GM18867 (cell line): ENCODE results near the gene SHLD1.
"Not testable (repeated sequence)": the region's sequence is repeated elsewhere in the genome, so short reads cannot be mapped to it uniquely, and the experiment has no call there.

ENCODE experiments used
- ATAC-seq: cut with Tn5 transposase; IDR thresholded peaks from one replicate; pipeline ENCODE4 v1.9.1; 2021; ENCODE audit warnings: mild to moderate bottlenecking, moderate library complexity; ENCODE audit not compliant: unreplicated experiment

The SHLD1 gene, protein sequence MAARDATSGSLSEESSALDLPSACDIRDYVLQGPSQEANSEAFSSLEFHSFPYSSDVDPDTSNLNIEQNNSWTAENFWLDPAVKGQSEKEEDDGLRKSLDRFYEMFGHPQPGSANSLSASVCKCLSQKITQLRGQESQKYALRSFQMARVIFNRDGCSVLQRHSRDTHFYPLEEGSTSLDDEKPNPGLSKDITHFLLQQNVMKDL

DNA sequence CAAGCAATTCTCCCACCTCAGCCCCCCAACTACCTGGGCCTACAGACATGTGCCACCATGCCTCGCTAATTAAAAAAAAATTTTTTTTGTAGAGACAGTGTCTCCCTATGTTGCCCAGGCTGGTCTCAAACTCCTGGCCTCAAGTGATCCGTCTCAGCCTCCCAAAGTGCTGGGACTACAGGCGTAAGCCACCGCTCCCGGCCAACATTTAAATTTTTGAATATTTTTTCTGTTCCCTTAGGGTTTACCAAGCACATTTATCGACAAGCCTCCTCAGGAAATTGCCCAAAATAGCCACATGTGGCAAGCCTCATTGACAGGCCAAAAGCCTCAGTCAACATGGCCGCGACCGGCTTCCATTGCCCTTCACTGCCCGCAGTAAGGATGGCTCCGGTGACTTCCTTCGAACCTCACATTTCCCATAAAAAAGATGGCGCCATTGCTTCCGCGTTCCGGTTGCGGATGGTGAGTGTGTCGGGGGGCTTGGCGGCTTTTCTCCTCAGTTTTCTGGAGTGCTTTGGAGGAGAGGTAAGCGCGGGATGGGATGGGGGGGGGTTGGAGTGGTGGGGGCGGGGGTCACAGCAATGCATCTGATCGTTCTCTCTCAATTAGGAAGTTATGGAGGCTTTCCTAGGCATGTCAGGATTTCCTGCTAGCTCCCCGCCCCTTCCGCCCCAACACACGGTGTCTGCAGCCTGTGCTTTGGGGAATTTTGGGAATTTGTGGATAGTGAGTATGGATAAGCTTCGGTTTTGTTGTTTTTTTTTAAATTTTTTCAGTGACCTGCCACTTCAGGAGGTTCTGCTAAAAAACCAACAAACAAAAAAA, at the start of gene SHLD1:
TSS of gene SHLD1 (plus strand) at position 450 of the 828 bp plus-strand sequence. CDS start 22,465 bp downstream, outside the sequence.
- ATAC-seq: peak; percentile 96

DNA sequence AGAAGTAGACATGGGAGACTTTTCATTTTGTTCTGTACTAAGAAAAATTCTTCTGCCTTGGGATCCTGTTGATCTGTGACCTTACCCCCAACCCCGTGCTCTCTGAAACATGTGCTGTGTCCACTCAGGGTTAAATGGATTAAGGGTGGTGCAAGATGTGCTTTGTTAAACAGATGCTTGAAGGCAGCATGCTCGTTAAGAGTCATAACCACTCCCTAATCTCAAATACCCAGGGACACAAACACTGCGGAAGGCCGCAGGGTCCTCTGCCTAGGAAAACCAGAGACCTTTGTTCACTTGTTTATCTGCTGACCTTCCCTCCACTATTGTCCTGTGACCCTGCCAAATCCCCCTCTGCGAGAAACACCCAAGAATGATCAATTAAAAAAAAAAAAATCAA, 47.9 kb upstream of the SHLD1 start:
- ATAC-seq: not testable (repeated sequence)

DNA sequence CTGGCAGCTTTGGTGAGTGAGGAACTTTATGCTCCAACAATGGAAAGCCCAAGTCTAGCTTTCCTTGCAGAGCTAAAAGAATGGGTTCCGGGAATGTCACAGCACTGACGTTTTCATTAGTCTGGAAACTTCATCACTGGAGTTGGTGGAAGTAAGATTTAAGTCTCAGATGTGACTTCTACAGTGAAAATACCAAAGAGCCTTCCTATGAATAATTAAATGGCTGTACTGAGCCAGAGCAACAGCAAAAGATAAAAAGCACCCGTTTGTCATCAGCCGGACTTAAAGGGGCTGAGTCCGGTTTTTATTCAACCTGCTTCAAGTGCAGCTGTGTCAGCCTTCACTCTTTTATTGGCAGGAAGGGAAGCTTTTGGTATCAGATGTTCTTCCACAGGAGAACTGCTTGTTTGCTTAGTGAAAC, 46.5 kb upstream of the SHLD1 start:
- ATAC-seq: no peak

DNA sequence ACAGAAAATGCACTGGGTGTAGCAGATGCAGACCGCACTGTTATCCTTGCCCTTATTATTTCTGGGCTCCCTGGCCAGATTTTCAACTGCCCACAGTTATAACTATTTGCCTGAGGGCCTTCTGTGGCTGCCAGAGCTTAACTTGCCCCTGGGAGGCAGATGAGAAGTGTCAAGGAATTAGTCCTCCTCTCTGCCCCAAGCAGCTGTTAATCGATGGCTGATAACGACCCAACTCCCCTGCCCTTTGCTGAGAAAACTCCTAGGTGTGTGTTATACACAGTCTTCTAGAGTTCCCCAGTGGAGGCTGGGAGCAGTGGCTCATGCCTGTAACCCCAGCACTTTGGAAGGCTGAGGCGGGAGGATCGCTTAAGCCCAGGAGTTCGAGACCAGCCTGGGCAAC, 44.4 kb upstream of the SHLD1 start:
- ATAC-seq: no peak

DNA sequence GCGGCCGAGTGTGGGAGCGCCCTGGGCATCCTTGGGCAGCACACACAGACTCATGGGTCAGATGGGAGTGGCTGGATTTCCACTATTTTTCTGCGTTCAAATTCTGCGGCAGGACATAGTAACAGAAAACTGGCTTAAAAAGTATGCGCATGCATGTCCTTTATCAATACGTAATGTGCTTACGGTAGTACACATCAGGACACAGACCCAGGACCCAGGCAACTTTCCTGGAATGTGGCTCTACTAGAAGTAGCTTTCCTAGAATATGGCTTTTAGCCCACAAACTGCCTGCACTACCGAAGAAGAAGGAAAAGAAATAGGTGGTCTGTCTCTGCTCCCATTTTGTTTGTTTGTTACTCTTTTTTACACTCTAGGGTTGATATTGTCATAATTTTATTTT, 43.4 kb upstream of the SHLD1 start:
- no peak for ATAC-seq

DNA sequence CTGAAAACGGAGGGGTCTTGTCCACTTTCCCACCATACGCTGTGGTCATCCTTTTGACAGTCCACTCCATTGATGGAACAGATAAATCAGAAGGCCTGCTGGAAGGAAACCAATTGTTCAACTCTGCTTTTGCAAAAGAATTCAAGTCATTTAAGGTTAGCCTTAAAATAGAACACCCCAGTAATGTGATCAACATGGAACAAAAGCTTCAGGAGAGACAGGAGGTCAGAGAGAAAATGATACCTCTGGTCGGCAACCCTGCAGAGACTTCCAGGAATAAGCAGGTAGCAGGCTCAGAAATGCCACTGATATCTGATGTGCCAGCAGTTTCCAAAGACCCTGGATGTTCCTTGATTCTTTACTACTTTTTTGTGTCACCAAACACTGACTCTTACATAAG, 39.6 kb upstream of the SHLD1 start:
- ATAC-seq: no peak

DNA sequence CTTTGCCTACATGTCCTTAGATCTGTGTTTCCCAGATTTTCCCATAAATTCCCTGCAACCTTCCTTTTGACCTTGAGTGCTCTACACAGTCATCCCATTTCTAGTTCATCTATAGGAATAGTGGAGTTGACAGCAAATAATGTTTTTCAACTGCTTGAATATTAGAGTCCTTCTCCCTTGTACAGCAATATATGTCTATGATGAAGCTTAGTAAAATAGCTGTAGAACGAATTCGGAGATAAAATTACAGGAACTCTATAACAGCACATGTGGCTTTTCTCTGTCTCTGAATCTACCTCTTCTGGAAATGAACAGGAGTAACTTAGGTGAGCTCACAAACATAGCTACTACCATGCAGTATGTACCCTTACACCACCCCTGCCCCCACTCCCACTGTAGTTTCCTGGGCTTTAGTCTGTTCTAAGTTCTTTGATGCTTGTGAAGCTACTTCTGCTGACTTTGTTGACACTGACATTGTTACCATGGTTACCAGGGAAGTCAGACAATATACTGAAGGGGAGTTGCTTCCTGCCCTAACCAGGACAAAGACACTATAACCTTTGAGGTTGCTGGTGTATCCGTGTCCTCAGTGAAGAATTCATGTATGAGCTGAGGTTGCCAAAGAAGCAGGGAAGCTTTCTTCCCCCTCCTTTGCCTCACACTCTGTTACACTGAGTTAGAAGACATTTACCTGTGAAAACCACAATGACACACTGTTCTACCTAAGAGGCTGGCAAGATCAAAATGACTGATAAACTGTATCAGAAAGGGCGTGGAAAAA, 35.8 kb upstream of the SHLD1 start:
- peak; percentile 34 for ATAC-seq

DNA sequence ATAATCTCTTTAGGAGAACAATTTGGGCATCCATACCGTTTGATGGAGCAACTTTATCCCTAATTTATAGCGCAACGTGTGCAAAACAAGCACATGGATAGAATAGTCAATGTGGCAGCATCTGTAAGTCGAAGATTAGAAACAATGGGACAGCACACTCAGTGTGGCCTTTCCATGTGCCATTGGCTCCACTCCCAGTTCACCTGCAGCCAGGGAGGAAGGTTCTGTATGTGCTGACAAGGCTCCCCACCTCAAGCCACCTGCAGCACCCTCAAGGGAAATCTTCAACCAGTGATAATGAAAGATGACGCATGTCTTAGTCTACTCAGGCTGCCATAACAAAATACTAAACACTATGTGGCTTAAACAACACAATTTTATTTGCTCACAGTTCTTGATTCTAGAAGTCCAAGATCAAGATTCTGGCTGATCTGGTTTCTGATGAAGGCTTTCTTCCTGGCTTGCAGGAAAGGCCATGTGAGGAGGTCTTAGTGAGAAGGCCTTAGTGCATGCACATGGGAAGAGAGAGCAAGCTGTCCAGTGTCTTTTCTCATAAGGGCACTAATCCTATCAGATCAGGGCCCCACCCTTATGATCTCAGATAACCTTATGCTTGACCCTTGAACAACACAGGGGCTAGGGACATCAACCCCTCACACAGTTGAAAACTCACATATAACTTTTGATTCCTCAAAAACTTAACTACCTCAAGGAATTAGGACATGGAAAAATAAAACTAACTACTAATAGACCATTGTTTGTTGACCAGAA, 34.9 kb upstream of the SHLD1 start:
- no peak for ATAC-seq

DNA sequence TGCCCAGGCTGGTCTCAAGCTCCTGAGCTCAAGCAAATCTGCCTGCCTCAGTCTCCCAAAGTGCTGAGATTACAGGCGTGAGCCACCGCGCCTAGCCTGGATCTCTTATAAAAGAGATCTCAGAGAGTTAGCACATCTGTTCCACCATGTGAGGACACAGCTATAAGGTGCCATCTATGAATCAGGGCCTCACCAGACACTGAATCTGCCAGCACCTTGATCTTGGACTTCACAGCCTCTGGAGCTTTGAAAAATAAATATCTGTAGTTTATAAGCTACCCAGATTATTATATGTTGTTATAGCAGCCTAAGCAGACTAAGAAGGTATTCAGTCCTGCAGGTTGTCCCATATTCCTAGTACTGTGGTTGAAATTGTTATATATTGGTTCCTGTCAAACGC, 33.2 kb upstream of the SHLD1 start:
- ATAC-seq: no peak

DNA sequence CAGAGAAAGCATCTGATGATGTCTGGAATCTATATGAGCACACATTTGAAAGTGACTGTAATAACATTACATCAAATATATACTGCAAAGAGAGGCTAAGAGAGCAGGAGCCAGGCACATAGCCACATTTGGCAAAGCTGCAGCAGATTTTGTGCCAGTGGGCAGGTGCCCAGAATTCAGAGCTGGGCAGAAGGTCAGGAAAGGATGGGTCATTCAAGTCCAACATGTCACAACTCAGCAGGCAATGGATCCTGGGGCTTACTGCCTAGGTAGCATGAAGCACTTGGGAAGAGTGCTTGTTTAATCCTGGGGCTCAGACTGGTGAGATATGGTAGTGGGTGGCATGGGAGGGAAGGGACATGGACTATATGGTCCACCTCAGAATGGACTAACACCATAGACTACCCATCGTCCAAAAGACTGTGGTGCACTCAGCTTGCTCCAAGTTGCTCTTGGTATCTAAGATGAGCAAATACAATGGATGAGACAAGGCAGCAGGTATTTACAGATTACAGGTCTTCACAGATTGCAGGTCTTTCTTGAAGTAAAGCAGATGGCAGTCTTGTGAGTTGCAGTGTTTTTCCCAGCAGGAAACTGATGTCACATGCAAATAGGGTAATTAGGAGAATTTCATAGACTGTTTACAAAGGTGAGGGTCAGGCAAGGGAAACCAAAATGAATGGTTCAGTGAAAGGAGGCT, 31.2 kb upstream of the SHLD1 start:
- no peak for ATAC-seq

DNA sequence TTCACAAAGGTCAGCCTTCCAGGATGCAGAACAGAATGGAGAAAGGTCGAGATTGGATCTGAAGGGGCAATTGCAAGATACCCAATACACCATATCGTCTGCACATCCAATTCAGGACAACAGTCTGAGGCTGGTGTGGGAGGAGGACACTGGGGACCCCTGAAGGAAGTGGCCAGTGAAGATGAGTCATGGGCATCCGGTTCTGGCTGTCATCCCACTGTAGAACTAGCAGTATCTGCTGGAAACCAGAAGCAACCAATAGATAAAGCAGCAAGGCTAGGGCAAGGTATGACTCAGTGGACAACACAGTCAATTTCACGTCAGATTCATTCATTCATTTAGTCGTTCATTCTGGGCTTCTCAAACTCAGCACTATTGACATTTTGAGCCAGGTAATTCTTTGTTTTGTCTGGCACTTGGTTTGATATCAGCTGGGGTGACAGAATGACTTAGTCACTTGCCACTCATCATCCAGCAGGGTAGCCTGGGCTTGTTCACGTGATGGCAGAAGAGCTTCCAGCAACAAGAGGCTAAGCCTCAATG, 30.3 kb upstream of the SHLD1 start:
- ATAC-seq: no peak

DNA sequence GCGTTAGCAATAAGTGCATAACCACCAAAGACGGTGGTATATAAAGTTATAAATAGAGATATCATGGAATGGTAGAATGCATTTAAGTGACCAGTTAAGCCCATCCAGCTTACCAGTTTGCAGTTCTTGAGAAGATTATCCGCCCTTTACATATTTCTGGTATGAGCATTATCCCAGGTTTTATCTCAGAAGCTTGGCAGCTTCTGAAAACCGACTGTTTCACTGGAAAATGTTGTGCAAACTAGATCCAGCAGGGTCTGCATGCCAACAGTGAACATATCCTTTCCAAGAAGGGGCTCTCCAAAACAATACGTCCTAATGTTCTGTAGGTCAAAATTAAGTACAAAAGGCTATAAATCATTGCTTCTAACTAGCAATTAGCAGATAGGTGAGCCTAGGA, 29.5 kb upstream of the SHLD1 start:
- ATAC-seq: no peak

DNA sequence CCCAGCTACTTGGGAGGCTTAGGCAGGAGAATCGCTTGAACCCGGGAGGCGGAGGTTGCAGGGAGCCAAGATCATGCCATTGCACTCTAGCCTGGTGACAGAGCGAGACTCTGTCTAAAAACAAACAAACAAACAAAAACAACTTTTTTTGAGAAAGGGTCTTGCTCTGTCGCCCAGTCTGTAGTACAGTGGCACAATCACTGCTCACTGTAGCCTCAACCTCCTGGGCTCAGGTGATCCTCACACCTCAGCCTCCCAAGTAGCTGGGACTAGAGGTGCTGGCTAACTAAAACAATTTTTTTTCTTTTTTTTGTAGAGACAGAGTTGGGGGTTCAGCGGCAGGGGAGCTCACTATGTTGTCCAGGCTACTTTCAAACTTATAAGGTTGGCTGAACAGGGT, 28.8 kb upstream of the SHLD1 start:
- ATAC-seq: not testable (repeated sequence)

DNA sequence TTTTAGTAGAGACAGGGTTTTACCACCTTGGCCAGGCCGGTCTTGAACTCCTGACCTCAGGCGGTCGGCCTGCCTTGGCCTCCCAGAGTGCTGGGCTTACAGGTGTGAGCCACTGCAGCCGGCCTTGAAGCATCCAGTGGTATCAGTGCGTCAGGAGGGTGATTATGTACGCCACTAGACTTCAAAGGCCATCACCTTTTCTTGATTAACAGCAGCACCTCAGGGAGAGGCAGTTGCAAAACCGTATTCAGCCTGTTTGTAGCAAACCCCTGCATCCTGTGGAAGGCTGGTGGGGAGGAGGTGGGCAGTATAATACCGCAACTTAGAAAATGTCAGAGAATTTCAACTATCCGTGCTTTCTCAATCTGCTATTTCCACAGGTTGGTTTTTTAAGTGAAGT, 27.3 kb upstream of the SHLD1 start:
- no peak for ATAC-seq

DNA sequence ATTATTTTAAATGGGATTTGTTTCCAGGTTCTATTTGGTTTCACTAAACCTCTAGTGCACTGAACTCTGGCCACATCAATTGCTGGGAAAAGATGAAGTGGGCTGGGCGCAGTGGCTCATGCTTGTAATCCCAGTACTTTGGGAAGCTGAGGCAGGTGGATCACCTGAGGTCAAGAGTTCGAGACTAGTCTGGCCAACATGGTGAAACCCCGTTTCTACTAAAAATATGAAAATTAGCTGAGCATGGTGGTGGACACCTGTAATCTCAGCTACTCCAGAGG, 25.1 kb upstream of the SHLD1 start:
- not testable (repeated sequence) for ATAC-seq

DNA sequence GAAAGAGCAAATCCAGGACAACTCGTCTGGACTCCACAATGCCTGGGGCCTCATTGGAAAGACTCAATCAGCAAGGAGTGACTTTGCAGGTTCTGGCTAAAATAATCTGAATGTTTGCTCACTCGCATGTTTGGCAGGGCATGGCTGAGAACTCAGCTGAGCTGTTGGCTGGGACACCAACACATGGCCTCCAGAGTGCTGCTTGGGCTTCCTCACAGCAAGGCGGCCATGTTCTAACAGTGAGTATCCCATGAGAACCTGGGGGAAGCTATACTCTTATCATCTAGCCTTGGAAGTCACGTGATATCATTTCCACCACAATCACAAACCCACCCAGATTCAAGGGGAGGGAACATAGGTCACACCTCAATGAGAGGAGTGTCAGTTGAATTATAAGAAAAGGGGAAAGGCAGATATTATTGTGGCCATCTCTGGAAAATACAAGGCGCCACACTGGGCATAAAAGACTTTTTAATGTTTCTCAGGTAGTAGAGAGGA, 23.1 kb upstream of the SHLD1 start:
- ATAC-seq: no peak

DNA sequence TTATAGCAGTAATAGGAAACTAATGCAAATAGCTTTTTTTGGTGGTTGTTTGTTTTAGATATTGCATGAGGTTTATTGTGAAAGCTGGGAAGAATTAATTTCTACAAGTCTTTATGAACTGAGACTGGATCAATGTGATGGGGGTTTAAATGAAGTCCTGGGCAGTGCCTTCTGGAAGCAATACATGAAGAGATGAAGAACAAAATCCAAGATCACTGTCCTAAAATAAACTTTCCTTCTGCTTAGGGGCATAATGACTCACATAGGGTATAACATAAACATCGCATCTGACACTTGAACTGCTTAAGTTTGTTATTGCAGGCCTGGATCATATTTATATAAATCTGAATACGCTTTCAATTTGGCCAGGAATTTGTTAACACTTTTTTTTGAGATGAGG, 20.9 kb upstream of the SHLD1 start:
- ATAC-seq: no peak

DNA sequence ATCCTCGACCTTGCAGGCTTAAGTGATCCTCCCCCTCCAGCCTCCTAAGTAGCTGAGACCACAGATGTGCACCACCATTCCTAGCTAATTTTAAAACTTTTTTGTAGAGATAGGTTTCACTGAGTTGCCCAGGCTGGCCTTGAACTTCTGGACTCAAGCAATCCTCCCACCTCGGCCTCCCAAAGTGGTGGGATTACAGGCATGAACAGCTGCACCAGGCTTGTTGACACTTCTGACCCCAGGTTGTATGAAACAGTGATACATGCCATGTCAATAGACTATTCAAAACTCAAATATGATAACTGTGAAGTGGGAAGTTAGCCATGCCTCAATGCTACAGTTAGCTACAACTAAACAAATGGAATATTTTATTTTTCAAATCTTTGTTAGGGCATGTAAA, 20.1 kb upstream of the SHLD1 start:
- ATAC-seq: no peak

DNA sequence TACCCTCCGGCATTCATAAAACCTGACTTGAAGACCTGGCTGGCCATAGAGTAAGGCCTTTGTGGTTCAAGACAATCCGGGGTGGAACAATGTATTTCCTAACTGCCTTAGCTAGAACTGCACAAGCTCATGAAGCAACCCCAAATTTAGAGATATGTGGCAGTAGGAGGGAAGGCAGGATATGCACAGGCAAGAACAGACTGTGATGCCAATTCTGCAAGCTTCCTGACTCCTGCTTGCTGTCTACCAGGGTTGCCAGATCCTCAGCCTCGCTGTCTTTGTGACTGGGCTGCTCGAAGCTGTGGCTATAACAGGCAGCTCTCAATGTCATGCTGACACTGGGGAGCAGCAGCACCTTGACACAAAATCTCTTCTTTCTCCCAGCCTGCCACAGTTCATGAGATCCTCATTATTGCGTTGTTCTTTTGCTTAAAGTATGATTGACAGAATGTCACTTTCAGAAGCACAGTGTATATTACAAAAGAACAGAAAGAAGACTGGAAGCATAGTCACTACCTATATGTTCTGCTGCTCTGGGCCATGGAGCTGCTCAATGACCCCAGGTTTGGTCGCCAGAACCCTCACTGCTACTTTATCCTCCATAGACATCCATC, 18.3 kb upstream of the SHLD1 start:
- no peak for ATAC-seq

DNA sequence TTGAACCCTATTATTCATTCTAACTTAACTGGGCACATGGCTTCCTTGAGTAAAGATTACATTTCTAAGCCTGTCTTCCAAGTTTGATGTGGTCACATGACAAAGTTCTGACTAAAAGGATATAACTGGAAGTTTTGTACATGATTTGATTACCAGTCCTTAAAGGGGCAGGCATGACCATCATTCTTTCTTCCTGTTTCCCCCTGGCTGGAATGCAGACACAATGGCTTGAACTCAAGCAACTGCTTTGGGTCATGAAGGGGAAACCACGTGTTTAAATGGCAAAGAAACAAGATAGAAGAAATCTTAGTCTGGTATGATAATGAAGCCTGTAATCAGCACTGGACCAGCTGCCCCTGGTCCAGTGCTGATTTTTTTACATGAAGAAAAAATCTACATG, 15.6 kb upstream of the SHLD1 start:
- no peak for ATAC-seq
